Central memory CD8-positive, alpha-beta T cell (primary cell): ENCODE results near the gene RBMXL2.

Experiments used
- ATAC-seq: fragments of 150-1000 bp; cut with Tn5 transposase; replicated peaks from 2 replicates; pipeline ENCODE4 v1.10.0; 2022; ENCODE audit warnings: mild to moderate bottlenecking, moderate FRiP score, moderate number of reproducible peaks; ENCODE audit not compliant: poor library complexity, severe bottlenecking; ENCODE audit errors: extremely low read depth
- DNase-seq, 2 donors: peaks; one replicate each; pipeline ENCODE4 v3.0.0; 2021; ENCODE audit warnings: low spot score in 2 of 2
- H3K27ac Mint-ChIP-seq: one replicate; pipeline ENCODE4 v1.8.0; 2022; ENCODE audit warnings: low read depth, mild to moderate bottlenecking, moderate library complexity, mixed read lengths
- H3K27me3 Mint-ChIP-seq: one replicate; pipeline ENCODE4 v1.8.0; 2022; ENCODE audit warnings: mixed read lengths
- H3K36me3 Mint-ChIP-seq: one replicate; pipeline ENCODE4 v1.8.0; 2022; ENCODE audit warnings: mild to moderate bottlenecking, moderate library complexity, mixed read lengths; ENCODE audit not compliant: insufficient read depth
- H3K4me1 Mint-ChIP-seq: one replicate; pipeline ENCODE4 v1.8.0; 2022; ENCODE audit warnings: mixed read lengths
- H3K4me3 Mint-ChIP-seq: one replicate; pipeline ENCODE4 v1.8.0; 2022; ENCODE audit warnings: mild to moderate bottlenecking, moderate library complexity, mixed read lengths
- H3K9me3 Mint-ChIP-seq: one replicate; pipeline ENCODE4 v1.8.0; 2022; ENCODE audit warnings: mixed read lengths

The RBMXL2 gene

DNA sequence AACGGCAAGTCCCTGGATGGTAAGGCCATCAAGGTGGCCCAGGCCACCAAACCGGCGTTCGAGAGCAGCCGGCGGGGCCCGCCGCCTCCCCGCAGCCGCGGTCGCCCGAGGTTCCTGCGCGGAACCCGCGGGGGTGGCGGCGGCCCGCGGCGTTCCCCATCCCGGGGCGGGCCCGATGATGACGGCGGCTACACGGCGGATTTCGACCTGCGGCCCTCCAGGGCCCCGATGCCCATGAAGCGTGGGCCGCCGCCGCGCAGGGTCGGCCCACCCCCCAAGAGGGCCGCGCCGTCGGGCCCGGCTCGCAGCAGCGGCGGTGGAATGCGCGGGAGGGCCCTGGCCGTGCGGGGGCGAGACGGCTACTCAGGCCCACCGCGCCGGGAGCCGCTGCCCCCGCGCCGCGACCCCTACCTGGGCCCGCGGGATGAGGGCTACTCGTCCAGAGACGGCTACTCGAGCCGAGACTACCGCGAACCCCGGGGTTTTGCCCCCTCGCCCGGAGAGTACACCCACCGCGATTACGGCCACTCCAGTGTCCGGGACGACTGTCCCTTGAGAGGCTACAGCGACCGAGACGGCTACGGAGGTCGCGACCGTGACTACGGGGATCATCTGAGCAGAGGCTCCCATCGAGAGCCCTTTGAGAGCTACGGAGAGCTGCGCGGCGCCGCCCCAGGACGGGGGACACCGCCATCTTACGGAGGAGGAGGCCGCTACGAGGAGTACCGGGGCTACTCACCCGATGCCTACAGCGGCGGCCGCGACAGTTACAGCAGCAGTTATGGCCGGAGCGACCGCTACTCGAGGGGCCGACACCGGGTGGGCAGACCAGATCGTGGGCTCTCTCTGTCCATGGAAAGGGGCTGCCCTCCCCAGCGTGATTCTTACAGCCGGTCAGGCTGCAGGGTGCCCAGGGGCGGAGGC, 792 bp downstream of the RBMXL2 start:
- ATAC-seq: no peak

DNA sequence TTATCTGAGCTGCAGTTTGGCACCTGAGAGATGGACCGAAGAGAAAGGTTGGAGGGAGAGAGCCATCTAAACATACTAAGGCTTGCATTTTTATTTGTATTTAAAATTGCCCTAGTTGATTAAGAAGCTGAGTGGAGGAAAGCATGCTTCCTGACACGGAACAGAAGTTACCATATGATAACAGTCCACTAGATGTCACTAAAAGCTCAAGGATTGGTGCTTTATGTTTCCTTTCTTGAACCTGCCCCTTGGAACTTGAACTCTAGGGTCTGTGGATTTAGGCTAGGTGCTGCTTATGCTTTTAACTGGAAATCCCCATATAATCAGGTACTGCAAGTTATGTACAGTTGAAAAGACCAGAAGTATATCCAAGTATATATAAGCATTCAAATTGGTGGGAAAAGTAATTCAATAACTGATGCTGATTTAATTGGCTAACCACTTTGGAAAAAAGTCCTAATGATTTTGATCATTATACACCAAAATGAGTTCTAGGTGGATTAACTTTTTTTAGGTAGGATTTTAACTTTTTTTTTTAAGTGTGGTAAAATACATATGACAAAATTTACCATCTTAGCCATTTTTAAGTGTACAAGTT, 9.5 kb downstream of the RBMXL2 start:
- no peak for ATAC-seq
- no peak overlapping the region for H3K27ac Mint-ChIP-seq
- no peak for DNase-seq
- peaks cover 50% of the 10 kb centered on the region for H3K27me3 Mint-ChIP-seq
- H3K9me3 Mint-ChIP-seq: no peaks in the 10 kb centered on the region
- H3K36me3 Mint-ChIP-seq: no peaks in the 10 kb centered on the region
- H3K4me3 Mint-ChIP-seq: no peak overlapping the region
- H3K4me1 Mint-ChIP-seq: no peaks in the 10 kb centered on the region

More for the DNA sequence above, 792 bp downstream of the RBMXL2 start:
- Mint-ChIP-seq H3K4me3 (no peak overlapping the region), H3K36me3 (no peaks in the 10 kb centered on the region), H3K27me3 (peaks cover 40% of the 10 kb centered on the region), H3K9me3 (no peaks in the 10 kb centered on the region), H3K27ac (no peak overlapping the region), H3K4me1 (no peaks in the 10 kb centered on the region)
- DNase-seq: no peak

- Mint-ChIP-seq H3K27ac (no peak overlapping the region), H3K4me3 (no peak overlapping the region), H3K4me1 (no peaks in the 10 kb centered on the region), H3K36me3 (no peaks in the 10 kb centered on the region), H3K27me3 (peaks cover 36% of the 10 kb centered on the region), H3K9me3 (no peaks in the 10 kb centered on the region)
- DNase-seq: no peak
- no peak for ATAC-seq
Measured at GRCh38 chr11:7115780-7116179, 27.0 kb downstream of the RBMXL2 start.

- no peak for ATAC-seq
- Mint-ChIP-seq H3K9me3 (no peaks in the 10 kb centered on the region), H3K4me1 (no peaks in the 10 kb centered on the region), H3K27me3 (peaks cover 31% of the 10 kb centered on the region), H3K4me3 (no peak overlapping the region), H3K36me3 (no peaks in the 10 kb centered on the region), H3K27ac (no peak overlapping the region)
- no peak for DNase-seq
Measured at GRCh38 chr11:7116370-7116769, 27.6 kb downstream of the RBMXL2 start.

DNA sequence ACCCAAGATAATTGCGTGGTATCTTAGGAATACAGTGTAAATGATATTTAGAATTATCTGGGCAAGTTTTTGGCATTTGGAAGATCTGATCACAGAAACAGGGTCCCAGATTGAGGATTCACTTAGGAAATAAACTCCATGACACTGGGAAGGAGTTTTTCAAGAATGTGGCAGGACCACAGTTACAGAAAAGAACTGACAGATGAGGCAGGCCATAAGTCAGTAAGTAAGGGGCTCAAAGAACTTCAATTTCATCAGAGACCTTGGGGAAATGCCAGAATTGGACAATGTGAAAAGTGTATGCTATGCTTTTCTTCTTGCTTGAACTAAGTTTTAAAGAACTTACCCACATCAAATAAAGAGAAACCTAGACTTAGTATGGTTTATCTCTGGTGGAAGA, 49.3 kb downstream of the RBMXL2 start:
- no peaks in the 10 kb centered on the region for H3K36me3 Mint-ChIP-seq

More for the DNA sequence above, 49.3 kb downstream of the RBMXL2 start:
- no peak overlapping the region for H3K27ac Mint-ChIP-seq
- ATAC-seq (no peak), DNase-seq (no peak)
- no peak overlapping the region for H3K4me3 Mint-ChIP-seq
- H3K9me3 Mint-ChIP-seq: no peaks in the 10 kb centered on the region
- H3K4me1 Mint-ChIP-seq: no peaks in the 10 kb centered on the region
- H3K27me3 Mint-ChIP-seq: peaks cover 64% of the 10 kb centered on the region
